HG03097 (cell line): Measurements from ENCODE around the gene MS4A3.
"Not testable (repeated sequence)": the region's sequence is repeated elsewhere in the genome, so short reads cannot be mapped to it uniquely, and the experiment has no call there.

ENCODE experiments used
- ATAC-seq: cut with Tn5 transposase; IDR thresholded peaks from one replicate; pipeline ENCODE4 v1.9.1; 2021; ENCODE audit not compliant: unreplicated experiment, low FRiP score

The MS4A3 gene, protein sequence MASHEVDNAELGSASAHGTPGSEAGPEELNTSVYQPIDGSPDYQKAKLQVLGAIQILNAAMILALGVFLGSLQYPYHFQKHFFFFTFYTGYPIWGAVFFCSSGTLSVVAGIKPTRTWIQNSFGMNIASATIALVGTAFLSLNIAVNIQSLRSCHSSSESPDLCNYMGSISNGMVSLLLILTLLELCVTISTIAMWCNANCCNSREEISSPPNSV

DNA sequence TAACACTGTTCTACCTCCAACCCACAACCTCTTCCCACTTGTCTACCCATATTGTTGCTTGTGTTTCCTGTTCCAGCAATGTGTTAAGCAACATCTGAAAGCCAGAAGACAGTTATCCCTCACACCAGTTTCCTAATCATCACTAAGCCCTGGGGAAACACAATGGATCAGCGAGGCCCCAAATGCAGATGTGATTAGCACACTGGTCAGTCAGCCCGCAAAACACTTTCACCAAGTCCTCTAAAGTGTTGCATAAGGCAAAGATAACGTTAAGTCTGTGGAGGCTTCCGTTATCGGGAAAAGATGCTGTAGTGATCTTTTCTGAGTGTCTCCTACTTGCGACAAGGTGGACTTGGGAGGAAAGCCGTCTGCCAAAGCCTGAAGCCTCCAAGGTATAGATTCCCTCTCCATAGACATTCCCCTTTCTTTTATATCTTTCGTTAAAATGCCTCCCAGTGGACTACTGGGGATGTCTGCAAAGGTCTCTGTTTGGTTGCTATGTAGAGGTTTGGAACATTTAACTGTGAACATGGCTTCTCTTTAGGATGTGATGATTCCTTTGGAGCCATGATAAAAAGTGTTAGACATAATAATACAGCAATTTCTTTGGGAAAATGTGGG is at the start of gene MS4A3:
MS4A3 (plus strand) TSS at position 317 of the 621 bp plus-strand sequence. CDS start 4,496 bp downstream, outside the sequence.
- ATAC-seq, result no peak

DNA sequence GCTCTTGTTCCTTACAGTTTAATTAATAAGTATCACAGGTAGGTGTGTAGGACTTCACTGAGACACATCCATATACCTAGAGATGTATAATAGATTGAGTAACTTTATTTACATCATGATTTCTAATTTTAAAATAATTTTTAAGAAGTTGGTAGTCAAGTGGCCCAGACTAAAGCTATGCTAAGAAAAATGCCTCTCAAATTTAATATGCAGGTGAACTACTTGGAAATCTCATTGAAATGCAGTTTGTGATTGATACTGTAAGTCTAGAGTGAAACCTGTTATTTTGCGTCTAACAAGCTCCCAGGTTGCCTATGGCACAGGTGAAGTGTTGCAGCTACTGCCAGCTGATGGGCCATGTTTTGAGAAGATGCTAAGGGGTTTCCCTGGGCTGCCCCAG is 39.6 kb upstream of the MS4A3 start, which contains the start of gene OOSP4B:
OOSP4B (plus strand) TSS at position 301 of the 400 bp plus-strand sequence.
- no peak for ATAC-seq

DNA sequence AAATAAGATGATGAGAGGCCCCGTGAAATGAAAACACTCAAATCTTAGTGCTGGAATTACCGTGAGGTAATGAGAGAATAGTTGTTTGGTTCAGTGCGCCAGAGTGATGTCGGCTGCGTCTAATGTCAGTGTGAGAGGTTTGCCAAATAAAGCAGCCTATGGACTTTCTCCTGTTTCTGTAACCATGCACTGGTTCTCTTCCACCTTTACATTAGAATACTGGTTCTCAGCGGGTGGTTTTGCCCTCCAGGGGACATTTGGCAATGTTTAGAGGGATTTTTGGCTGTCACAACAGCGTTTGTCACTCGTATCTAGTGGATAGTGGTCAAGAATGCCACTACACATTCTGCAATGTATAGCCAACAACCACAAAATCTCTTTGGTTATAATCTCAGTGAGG is 38.4 kb upstream of the MS4A3 start:
- no peak for ATAC-seq

DNA sequence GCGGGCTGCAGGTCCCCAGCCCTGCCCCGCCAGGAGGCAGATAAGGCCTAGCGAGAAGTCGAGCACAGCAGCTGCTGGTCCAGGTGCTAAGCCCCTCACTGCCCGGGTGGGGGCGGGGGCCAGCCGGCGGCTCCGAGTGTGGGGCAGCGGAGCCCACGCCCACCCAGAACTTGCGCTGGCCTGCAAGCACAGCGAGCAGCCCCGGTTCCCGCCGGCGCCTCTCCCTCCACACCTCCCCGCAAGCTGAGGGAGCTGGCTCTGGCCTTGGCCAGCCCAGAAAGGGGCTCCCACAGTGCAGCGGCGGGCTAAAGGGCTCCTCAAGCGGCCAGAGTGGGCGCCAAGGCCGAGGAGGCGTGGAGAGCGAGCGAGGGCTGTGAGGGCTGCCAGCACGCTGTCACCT is 36.1 kb upstream of the MS4A3 start:
- not testable (repeated sequence) for ATAC-seq

DNA sequence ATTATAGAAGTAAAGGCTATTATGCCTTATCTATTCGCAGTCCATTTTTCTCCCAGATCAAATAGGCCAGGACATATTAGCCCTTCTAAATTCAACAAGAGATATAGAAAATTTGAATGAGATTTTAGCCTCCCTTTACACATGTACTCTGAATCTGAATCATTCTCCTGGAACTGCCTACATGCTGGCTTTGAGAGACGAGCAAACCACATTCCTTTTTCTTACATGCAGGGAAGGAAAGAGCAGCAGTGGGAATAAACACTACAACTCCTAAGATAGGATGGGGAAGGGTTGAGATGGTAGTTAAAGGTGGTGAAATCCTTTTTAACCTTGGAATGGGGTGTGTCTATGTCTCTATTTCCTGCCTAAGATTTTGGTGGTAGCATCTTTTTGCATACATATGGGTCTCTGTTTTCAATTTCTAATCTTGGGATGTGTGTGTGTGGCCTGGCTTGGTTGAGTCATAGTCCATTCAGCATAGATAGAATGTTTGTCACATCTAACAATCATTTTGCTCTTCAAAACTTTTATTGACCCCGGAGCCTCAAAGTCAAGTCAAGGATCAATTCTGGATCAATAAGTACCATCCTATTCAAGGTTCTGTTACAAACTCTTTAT is 27.3 kb upstream of the MS4A3 start:
- no peak for ATAC-seq

DNA sequence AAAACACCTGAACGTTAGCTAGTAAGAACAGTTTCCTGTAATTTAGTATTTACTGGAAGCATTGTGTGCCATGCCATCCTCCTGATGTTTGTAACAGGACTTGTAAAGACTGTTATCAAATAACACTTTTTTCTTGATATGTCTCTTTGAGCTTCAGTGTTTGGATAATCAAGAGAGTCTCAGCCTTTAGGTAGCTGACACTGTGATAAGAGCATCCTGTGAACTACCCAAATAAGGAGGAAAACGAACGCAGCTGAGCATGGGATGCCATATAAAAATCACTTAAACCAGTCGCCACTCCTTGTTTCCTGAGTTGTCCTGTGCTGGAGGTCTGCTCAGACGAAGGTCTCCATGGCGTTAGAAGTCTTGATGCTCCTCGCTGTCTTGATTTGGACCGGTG is 16.4 kb upstream of the MS4A3 start, which contains the start of gene OOSP2:
OOSP2 (plus strand) TSS at position 301 of the 400 bp plus-strand sequence; CDS start at position 352, 51 bp downstream.
- ATAC-seq, result no peak

DNA sequence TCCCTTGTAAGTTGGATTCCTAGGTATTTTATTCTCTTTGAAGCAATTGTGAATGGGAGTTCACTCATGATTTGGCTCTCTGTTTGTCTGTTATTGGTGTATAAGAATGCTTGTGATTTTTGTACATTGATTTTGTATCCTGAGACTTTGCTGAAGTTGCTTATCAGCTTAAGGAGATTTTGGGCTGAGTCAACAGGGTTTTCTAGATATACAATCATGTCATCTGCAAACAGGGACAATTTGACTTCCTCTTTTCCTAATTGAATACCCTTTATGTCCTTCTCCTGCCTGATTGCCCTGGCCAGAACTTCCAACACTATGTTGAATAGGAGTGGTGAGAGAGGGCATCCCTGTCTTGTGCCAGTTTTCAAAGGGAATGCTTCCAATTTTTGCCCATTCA is 6.0 kb upstream of the MS4A3 start:
- not testable (repeated sequence) for ATAC-seq

DNA sequence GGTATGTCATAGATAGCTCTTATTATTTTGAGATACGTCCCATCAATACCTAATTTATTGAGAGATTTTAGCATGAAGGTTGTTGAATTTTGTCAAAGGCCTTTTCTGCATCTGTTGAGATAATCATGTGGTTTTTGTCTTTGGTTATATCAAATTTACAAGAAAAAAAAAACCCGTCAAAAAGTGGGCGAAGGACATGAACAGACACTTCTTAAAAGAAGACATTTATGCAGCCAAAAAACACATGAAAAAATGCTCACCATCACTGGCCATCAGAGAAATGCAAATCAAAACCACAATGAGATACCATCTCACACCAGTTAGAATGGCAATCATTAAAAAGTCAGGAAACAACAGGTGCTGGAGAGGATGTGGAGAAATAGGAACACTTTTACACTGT is 5.6 kb upstream of the MS4A3 start:
- not testable (repeated sequence) for ATAC-seq

DNA sequence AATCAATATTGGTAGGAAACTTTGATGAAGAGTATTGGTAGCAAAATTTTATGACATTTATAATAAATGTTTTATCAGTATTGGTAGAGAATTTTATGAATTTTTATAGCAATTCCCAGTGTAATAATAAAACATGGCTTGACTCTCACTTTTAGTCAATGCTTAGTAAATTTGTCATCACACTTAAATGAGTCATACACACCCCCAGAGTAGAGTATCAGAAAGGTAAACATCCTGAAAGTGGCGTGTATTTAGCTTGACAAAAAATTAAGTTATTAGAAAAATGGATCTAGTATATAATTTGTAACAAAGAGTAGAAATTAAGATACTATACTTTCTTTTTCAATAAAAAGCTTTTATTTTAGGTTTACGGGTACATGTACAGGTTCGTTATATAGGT is 2.6 kb downstream of the MS4A3 start:
- no peak for ATAC-seq

DNA sequence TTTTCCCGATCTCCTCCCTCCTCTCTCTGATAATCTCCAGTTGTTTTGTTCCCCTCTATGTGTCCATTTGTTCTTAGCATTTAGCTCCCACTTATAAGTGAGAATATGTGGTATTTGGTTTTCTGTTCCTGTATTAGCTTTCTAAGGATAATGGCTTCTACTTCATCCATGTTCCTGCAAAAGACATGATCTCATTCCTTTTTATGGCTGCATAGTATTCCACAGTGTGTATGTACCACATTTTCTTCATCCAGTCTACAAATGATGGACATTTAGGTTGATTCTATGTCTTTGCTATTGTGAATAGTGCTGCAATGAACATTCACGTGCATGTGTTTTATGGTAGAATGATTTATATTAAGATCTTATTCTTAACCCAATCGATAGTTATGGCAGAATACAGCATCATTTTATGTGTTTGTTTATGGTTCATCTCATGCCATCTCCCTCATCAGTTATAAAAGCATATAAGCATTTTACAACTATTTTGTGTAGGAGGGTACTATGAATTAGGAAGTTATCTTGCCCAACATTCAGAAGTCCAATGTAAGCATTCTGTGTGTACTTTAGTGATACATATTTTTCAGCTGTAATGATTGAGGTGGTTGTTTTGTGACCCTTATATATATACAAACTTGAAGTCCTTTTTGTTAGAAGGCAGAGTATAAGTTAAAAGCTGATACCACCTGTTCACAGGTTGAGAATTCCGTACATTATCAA is 3.2 kb downstream of the MS4A3 start:
- no peak for ATAC-seq

DNA sequence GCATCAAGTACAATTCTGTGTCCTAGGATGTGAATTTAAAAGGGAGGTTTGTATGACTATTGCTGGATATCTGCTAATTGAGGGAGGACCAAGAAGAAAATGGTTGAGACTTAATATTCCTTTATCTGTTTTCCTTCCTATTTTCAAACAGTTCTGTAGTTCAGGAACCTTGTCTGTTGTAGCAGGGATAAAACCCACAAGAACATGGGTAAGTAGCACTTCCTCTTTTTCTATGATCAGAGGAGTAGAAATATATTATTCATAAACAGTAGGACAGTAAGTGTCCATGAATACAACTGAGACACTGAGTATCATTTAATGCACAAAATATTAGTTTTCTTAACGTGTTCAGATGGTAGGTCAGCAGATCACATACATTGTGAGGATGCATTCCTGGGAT is 7.6 kb downstream of the MS4A3 start:
- ATAC-seq, result no peak

DNA sequence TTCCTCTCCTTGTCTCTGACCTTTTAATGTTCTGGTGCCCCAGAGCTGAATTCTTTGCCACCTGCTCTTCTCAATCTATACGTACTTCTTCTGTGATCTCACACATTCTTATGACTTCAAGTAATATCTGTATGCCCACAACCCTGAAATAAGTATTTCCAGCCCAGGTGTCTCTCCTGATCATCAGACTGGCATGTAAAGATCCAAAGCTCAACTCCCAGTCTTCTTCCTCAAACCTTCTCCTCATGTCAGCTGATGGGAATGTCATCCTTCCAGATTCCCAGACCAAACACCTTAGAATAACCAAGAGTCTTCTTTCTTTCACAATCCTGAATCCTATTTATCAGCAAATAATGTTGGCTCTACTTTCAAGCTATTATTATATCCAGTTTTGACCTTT is 9.3 kb downstream of the MS4A3 start:
- ATAC-seq, result no peak

DNA sequence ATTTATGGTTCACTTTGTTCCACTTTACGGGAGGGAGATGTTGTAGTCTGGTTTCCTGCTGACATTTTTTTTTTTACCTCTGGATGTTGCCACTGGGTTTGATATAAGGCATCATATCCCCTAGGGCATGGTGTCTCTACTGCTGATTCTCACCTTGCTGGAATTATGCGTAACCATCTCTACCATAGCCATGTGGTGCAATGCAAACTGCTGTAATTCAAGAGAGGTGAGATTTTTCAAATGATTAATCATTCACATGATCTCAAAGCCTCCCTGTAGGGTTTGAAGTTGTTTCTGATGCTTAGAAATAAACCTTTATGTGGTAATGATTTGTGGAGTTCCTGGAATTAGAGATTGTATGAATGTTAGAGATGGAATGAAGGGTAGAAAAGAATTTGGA is 13.0 kb downstream of the MS4A3 start:
- no peak for ATAC-seq

DNA sequence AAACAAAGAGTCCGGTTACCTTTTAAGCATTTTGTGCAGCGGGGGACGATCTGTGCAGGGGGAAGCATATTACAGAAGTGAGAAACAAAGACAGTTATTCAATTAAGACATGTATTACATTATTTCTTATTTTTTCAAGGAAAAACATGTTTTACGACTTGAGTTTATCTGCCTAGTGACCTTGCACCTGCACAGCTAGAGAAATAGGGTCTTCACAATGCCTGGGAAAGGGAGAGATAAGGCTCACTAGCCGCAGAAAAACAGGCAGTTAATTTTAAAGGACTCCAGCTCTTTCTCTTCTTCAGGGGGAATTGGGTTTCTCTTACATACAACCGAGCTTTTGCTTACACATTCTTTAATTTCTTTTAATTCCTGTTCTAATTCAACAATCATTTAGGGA is 15.2 kb downstream of the MS4A3 start:
- not testable (repeated sequence) for ATAC-seq

DNA sequence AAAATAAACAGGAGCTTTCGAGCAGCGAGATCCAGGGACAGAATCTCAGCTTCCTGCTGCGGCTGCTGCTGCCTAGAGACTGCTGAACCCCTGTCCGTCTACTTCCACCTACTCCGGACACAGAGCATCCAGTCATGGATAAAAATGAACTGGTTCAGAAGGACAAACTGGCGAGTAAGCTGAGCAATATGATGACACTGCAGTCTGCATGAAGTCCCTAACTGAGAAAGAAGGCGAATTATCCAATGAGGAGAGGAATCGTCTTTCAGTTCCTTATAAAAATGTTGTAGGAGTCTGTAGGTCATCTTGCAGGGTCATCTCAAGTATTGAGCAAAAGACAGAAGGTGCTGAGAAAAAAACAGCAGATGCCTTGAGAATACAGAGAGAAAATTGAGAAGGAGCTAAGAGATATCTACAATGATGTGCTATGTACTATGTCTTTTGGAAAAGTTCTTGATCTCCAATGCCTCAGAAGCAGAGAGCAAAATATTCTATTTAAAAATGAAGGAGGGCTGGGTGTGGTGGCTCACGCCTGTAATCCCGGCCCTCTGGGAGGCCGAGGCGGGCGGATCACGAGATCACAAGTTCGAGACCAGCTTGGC is 20.9 kb downstream of the MS4A3 start:
- no peak for ATAC-seq

DNA sequence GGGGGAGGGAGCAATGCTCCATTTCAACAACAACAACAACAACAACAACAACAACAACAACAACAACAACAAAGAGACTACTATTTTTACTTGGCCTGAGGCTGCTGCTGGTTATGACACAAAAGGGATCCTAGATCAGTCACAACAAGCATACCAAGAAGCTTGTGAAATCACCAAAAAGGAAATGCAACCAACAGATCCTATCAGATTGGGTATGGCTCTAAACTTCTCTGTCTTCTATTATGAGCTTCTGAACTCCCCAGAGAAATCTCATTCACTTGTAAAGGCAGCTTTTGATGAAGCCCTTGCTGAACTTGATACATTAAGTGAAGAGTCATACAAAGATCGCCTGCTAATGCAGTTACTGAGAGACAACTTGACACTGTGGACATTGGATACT is 21.5 kb downstream of the MS4A3 start:
- no peak for ATAC-seq

DNA sequence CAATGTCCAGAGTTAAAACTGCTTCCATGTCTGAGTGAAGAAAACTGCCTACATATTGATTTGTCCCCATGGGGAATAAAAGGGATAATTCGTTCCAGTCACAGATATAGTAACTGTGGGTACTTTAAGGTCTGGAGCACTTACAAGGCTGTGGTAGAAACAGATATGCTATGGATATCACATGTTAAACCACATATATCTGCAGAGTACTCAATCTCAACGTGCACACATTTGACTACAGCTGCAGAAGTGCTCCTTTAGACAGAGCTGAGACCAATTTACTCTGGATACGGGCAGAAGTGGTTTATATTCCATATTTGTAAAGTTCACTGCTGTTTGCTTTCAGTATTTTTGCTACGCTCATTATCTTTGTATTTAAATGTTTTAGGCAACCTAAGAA is 22.3 kb downstream of the MS4A3 start:
- ATAC-seq, result no peak

DNA sequence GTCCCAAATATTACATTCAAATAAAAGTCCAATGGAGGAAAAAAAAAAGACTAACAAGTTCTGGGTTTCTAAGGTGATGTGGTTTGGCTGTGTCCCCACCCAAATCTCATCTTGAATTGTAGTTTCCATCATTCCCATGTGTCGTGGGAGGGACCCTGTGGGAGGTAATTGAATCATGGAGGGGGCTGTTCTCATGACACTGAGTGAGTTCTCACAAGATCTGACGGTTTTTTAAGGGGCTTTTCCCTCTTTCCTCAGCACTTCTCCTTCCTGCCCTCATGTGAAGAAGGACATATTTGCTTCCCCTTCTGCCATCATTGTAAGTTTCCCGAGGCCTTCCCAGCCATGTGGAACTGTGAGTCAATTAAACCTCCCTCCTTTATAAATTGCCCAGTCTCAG is 24.1 kb downstream of the MS4A3 start:
- ATAC-seq, result no peak

DNA sequence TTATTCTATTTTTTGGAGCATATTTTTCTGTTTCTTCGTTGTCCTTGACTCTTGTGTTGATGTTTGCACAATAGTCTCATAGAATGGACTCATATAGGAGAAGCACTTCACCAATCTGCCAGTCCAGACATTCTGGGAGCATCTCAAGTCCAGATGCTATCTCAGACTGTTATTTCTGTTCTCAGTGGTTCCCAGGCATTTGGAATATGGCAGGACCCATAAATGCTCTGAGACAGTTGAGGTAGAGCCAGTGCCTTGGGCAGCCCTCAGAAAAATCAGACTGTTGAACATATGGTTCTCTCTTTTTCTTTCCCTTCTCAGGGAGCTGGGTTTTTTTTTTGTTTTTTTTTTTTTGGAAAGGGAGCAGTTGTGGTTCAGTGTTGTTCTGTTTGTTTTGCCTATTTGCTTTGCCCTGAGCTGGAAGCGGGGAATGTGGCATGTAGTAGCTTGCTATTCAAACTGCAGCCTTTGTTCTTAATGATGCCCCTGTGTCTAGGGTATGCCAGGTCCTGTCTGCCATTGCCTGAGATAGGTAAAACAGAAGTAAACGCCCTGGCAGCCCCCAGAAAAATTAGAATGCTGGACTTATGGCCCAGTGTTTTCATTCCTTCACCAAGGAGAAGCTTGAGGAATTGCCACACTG is 28.3 kb downstream of the MS4A3 start:
- ATAC-seq, result no peak

DNA sequence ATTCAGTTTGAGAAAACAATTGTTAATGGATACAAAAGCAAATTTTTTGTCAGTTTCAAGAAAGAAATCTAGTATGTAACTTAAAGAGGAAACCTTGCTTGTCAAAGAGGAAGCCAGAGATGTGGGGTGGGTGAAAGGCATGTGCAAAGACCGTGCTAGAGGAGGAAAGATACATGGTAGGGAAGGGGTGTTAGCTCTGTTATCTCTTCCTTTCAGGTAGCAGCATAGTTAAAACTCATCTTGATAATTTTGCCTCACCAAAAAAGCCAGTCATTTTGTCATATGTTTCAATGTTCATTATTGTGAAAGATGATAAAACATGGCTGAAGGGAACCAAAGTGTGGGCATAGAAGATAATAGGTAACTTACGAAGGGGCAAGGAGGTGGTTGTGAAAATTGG is 29.4 kb downstream of the MS4A3 start:
- no peak for ATAC-seq
